Measurements from ENCODE around the gene NINJ2.
"Not testable (repeated sequence)": the region's sequence is repeated elsewhere in the genome, so short reads cannot be mapped to it uniquely, and the experiment has no call there.

Gene NINJ2

DNA sequence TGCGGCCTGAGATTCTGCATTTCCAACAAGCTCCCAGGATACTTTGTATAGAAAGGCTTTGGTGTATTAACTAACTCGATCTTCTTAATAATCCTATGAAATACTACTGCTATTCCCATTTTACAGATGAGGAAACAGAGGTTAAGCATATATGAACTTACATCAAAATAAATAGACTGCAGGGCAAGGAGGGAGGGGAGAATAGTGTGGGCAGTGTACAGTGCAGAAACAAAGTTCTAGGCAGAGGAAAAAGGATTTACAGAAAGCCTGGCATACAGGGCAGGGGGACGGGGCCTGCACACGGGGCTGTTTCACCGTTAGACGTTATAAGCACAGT is 19.0 kb downstream of the NINJ2 start:
- no peak overlapping the region for H3K4me3 ChIP-seq (ENCODE audit: low read depth, low read length)
- TF ChIP-seq, protein P1, sequence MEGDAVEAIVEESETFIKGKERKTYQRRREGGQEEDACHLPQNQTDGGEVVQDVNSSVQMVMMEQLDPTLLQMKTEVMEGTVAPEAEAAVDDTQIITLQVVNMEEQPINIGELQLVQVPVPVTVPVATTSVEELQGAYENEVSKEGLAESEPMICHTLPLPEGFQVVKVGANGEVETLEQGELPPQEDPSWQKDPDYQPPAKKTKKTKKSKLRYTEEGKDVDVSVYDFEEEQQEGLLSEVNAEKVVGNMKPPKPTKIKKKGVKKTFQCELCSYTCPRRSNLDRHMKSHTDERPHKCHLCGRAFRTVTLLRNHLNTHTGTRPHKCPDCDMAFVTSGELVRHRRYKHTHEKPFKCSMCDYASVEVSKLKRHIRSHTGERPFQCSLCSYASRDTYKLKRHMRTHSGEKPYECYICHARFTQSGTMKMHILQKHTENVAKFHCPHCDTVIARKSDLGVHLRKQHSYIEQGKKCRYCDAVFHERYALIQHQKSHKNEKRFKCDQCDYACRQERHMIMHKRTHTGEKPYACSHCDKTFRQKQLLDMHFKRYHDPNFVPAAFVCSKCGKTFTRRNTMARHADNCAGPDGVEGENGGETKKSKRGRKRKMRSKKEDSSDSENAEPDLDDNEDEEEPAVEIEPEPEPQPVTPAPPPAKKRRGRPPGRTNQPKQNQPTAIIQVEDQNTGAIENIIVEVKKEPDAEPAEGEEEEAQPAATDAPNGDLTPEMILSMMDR (IDR thresholded peaks at IDR 0.05; ENCODE audit: low read depth, low read length), result no peak

DNA sequence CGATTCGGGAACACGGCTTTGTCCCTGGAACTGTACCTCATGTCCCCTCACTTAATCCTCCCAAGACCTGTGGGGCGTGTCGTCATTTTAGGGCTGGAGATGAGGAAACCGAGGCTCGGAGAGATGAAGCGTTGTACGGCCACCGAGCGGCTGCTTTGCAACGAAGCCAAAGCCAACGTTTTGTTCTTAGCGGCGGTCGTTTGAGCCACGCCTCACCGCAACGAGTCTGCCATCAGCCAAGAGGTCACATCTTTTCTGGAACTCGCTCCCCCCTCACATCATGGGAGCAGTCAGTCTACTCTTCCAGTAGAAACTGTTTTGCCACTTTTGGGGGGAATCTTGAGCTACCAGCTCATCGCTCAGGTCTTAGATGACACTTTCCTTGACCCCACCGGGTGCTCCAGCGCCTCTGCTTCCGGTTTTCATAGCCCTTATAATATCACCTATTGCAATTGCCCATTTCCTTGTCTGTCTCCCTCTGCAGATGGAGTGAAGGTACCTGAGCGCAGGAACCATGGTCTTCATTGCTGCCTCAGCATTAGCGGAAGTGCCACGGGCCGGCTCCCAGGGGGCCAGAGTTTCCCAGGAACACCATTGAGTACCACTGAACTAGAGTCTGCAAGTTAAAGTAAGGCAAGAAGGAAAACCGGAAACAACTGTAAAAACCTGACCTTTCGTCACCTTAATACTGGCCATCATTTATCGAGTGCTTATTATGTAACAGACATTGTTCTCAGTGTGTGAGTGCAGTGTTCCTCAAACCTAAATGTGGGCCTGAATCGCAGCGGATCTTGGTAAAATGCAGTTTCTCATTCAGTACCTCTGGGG is 19.6 kb downstream of the NINJ2 start:
- H3K4me3 ChIP-seq (ENCODE audit: low read depth, low read length), result peak overlapping the region; percentile 25

DNA sequence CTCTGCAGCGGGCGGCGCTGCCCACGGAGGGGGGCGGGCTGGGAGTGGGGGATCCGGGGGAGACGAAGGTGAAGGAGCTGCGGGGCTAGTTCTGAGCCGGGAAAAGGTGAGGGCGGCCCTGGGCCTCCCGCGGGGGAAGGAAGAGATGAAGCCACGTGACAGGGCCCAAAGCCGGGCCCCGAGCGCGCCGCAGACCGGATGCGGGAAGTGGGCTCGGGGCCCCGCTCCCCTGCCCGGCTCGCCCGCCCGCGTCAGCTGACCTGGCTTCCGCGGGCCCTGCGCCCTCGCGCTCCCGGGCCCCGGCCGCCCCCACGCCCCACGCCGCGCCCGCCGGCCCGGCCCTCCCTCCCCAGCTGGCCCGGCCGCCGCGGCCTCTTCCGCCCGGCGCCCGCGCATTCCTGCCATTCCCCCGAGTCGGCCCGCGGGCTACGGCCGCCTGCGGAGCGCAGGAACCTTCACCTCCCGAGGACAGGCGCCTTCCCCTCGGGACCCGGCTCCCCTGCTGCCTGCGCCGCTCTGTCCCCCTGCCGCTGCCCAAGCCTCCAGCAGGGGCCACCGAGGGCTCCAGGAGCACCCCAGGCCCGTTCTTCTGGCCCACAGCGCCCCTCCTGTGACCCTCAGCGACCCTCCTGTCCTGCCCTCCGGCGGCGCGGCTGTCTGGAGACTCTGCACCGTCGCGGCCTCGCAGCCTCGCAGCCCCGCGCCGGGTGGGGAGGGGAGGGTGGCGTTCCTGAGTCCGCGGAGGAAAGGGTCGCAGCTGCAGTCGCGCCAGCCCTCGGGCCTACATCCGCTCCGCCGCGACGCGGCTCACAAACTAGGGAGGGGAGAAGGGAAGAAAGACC is 20.4 kb downstream of the NINJ2 start:
- peak overlapping the region; percentile 25 for H3K4me3 ChIP-seq (ENCODE audit: low read depth, low read length)
- TF ChIP-seq, protein P1 (IDR thresholded peaks at IDR 0.05; ENCODE audit: low read depth, low read length), result peak; percentile 14; the same call in 1 of the 2 replicates

More for the DNA sequence above, 19.6 kb downstream of the NINJ2 start:
- TF ChIP-seq, protein P1 (IDR thresholded peaks at IDR 0.05; ENCODE audit: low read depth, low read length), result no peak

DNA sequence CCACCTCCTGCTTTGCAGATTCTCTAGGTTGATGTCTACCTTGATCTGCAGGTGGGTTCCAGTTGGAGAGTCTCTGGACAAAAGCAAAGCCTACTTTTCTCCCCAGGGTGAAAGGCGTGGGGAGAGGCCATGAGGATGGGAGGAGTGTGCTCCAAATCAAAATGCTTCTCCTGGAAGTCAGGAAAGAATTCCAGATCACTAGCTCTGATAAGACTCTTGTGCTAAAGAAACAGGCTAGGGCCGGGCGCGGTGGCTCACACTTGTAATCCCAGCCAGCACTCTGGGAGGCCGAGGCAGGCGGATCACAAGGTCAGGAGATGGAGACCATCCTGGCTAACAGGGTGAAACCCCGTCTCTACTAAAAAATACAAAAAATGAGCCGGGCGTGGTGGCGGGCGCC is 21.9 kb downstream of the NINJ2 start:
- not testable (repeated sequence) for H3K4me3 ChIP-seq (ENCODE audit: low read depth, low read length)

DNA sequence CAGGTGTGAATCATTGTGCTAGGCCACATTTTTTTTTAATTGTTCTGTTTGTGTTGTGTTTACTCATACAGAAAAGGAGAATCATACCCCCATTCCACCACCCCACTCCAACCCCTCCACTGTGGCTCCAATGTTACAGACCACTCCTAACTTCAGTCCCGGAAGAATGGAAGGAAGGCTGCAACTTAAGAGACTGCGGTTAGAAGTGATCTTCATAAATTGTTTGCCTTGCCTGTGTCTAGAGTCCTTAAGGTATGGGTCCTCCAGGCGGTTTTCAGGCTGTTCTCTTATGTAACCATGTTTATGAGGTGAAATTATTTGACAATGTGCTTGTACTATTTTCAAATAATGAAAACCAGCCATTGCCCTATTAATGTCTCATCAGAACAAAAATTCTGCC is 22.5 kb downstream of the NINJ2 start:
- TF ChIP-seq, protein P1 (IDR thresholded peaks at IDR 0.05; ENCODE audit: low read depth, low read length), result no peak
- H3K4me3 ChIP-seq (ENCODE audit: low read depth, low read length), result no peak overlapping the region

DNA sequence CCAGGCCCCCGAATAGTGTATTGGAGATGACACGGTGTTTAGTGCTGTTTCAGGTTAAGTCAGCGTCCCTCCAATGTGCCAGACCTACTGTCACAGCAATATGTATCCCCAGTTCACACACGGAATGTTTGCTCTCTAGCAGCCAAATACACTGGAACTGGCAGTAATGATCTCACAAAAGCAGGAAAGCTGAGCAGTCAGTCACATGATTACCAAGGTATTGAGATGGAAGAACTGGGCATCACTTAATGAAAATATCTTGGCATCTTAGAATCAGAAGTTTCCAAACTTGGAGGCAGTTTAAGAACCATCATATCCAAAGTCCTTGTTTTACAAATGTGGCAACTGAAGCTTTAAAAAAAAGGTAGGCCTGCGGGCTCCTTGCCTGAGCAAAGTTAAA is 23.3 kb downstream of the NINJ2 start:
- H3K4me3 ChIP-seq (ENCODE audit: low read depth, low read length), result no peak overlapping the region
- TF ChIP-seq, protein P1 (IDR thresholded peaks at IDR 0.05; ENCODE audit: low read depth, low read length), result no peak

DNA sequence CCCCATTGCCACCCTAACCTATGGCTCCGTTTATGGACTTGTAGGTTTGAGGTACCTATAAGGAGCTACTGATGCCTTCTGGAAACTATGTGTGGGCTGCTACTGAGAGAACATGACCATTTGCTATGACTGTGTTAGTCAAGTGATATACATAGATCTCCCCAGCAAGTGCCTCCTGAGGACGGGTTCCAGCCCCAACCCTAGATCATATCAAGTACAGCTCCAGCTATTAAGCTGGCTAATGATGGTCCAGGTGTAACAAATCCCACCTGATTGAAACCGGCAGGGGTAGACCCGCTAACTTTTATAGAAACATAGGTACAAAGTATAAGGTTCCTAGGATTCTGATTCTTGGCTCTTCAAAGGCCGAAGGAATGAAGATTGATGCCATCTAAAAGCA is 23.7 kb downstream of the NINJ2 start:
- TF ChIP-seq, protein P1 (IDR thresholded peaks at IDR 0.05; ENCODE audit: low read depth, low read length), result no peak
- no peak overlapping the region for H3K4me3 ChIP-seq (ENCODE audit: low read depth, low read length)
